Cerebellar nuclear complex (tissue), 1 donor: Measurements from ENCODE around the gene RABEPK.
"Not testable (repeated sequence)": the region's sequence is repeated elsewhere in the genome, so short reads cannot be mapped to it uniquely, and the experiment has no call there.

Experiments
- DNase-seq, 2 experiments: peaks; one replicate each; lab custom pipeline; 2025; lab: John Stamatoyannopoulos, UW

RABEPK gene

GRCh38 chr9:125195591-125195990 lies 4.8 kb upstream of the RABEPK start:
- DNase-seq = not testable (repeated sequence)

GRCh38 chr9:125202846-125203618 lies 2.7 kb downstream of the RABEPK start:
- no peak for DNase-seq

DNA sequence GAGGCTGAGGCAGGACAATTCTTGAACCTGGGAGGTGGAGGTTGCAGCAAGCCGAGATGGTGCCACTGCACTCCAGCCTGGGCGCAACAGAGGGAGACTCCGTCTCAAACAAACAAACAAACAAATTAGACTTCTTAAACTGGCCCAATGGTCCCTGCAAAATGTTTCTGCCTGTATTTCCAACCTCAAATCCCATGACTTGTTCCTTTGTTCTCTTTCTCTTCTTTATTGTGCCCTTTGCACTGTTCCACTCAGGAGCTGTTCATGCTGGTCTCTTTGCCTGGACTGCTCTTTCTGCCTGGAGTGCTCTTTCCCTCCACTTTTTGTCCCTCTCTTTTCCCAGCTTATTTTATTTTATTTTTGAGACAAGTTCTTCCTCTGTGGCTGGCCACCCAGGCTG lies 4.1 kb downstream of the RABEPK start:
- no peak for DNase-seq

- DNase-seq = no peak
Measured at GRCh38 chr9:125214186-125214585, 13.8 kb downstream of the RABEPK start.

DNA sequence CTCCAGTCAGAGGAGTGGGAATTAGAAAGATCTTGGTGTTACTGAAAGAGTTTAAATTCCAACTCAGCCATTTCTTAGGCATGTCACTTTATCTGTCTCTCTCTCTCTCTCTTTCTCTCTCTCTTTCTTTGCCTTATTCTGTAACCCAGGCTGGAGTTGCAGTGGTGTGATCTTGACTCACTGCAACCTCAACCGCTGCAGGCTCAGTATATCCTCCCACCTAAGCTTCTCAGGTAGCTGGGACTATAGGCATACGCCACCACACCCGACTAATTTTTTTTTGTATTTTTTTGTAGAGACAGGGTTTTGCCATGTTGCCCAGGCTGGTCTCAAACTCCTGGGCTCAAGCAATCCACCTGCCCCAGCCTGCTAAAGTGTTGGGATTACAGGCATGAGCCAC lies 18.3 kb downstream of the RABEPK start:
- DNase-seq = no peak

DNA sequence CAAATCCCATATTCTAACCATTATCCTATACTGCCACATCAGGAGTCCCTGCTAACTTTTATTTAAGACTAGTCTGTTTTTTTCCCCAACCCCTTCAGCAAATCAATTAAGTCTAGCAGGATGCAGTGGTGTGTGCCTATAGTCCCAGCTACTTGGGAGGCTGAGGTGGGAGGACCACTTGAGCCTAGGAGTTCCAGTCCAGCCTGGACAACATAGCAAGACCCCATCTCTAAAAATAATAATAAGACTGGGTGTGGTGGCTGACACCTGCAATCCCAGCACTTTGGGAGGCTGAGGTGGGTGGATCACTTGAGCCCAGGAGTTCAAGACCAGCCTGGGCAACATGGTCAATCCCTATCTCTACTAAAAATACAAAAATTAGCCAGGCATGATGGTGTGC lies 24.5 kb downstream of the RABEPK start:
- not testable (repeated sequence) for DNase-seq

DNA sequence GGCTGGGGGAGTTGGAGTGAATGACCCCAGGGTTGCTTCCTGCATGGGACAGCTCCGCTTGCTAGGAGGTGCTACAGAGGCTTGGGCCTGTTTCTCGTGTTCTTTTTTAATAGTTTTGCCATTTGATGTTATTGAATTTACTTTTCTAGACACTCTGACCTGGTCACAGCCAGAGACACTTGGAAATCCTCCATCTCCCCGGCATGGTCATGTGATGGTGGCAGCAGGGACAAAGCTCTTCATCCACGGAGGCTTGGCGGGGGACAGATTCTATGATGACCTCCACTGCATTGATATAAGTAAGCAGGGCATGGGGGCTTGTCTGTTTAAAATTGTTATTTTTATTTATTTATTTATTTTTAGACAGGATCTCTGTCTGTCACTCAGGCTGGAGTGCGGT lies 27.4 kb downstream of the RABEPK start:
- DNase-seq = no peak

- DNase-seq = no peak
Measured at GRCh38 chr9:125233678-125234077, 33.3 kb downstream of the RABEPK start.

DNA sequence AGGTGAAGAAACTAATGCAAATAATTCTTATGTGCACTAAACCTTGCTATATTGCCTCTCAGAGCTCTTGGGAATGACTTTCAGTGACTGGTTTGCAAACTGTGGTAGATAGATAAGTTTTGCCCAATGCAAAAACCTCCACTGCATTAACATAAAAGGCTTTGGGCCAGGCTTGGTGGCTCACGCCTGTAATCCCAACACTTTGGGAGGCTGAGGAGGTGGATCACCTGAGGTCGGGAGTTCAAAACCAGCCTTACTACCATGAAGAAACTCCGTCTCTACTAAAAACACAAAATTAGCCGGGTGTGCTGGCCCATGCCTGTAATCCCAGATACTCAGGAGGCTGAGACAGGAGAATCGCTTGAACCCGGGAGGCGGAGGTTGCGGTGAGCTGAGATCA lies 33.8 kb downstream of the RABEPK start:
- not testable (repeated sequence) for DNase-seq

- no peak for DNase-seq
Measured at GRCh38 chr9:125235804-125236519, 35.6 kb downstream of the RABEPK start.

- not testable (repeated sequence) for DNase-seq
Measured at GRCh38 chr9:125236520-125237159, 36.3 kb downstream of the RABEPK start.

- DNase-seq = no peak
Measured at GRCh38 chr9:125238127-125238914, 38.0 kb downstream of the RABEPK start.

DNA sequence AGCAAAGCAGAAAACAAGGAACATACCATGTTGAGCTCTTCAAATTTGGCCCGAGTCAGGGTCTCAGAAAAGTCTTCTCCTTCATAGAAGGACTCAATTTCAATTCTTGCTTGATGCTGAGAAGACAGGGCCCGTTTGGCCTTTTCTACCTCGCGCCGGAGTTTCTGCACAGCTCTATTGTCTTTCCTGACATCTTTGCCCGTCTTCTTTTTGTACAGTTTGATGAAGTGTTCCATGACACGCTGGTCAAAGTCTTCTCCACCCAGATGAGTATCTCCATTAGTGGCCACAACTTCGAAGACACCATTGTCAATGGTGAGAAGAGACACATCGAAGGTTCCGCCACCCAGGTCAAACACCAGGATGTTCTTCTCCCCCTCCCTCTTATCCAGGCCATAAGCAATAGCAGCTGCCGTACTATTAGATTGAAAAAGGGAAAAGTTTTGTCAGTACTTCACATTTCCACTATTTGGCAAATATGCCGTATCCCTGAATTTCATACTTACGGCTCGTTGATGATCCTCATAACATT lies 38.6 kb downstream of the RABEPK start:
- DNase-seq = no peak

DNA sequence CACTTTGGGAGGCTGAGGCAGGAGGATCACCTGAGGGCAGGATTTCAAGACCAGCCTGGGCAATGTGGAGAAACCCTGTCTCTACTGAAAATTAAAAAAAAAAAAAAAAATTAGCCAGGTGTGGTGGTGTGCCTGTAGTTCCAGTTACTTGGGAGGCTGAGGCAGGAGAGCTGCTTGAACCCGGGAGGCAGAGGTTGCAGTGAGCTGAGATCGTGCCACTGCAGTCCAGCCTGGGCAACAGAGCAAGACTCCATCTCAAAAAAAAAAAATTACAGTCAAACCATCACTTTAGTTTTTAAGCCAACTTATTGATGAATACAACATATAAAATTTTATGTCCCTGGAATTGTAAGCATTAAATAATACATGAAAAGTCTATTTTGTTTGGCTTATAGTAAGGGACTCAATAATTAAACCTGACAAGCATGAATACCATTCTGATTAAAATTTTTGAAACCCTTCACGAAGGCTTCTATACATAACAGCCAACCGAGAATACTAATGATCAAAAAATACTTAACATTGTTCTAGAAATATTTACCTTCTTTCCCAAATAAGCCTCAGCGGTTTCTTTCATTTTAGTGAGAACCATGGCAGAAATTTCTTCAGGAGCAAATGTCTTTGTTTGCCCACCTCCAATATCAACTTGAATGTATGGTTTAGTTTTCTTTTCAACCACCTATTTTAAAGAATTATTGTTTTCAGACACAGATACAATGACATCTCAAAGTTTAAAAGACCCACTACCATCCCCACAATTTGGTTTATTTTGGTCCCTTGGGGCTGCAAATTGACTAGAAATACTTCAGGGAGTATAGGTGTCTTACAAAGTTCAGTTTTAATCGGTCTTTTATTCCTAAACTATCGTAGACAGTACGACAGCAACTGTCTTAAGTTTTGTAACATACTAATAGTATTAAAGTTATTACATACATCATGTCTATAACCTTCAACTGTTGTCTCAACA lies 39.6 kb downstream of the RABEPK start:
- DNase-seq = no peak

DNA sequence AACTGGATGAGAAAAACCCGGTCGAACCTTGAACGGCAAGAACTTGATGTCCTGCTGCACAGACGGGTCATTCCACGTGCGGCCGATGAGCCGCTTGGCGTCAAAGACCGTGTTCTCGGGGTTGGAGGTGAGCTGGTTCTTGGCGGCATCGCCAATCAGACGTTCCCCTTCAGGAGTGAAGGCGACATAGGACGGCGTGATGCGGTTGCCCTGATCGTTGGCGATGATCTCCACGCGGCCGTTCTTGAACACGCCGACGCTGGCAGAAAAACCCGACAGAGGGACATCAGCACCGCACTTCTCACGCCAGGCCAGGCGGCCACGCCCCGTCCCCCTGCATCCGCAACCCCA lies 40.3 kb downstream of the RABEPK start:
- no peak for DNase-seq

- DNase-seq = peak; percentile 90 to 100
Measured at GRCh38 chr9:125241000-125241862, 40.9 kb downstream of the RABEPK start, which contains the start of gene HSPA5. Gene HSPA5, minus strand, starts transcription at chr9:125241343. Its CDS starts 217 bp downstream, at chr9:125241126.

DNA sequence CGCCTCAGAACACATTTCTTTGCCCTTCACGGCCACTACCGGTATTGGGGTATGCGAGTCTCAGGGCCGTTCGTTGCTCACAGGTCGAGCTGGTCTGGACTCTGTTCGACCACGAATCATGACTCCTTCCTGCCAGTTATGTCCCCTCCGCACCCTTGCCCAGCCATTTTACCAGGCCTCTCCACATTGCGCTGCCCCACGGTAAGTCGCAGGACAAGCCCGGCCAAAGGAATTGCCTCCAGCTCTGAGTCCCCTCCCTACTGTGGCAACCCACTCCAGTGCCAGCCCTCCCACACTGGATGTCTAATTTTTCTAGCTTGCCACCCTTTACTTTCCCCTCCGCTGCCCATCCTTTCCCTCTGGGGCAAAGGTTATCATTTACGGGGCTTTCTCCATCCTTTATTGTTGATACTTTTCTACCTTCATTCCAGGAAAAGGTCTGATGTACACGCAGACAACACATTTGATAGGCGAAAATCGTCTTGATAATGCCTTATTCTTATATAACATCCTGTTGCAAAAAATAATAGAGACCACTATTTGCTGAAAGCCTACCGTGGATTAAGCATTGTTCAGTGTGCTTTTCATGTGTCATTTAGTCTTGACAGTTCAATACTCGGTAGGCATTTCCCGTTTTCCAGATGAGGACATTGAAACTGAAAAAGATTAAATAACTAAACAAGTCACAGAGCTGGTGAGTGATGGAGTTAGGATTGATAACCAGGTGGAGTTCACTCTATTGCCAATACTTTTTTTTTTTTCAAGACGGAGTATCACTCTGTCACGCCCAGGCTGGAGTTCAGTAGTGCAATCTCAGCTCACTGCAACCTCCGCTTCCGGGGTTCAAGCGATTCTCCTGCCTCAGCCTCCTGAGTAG lies 41.8 kb downstream of the RABEPK start:
- no peak for DNase-seq

DNA sequence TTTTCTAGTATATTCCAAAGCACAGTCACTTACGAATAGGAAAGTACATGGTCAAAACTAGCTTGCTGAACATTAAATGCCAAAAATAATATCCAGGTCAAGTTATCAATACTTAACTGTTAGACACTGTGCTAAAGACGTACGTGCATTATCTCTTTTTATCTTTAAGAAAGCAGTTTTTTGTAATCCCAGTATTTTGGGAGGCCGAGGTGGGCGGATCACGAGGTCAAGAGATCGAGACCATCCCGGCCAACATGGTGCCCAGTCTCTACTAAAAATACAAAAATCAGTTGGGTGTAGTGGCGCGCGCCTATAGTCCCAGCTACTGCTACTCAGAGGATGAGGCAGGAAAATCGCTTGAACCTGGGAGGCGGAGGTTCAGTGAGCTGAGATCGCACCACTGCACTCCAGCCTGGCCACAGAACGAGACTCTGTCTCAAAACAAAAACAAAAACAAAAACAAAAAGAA lies 43.5 kb downstream of the RABEPK start:
- DNase-seq = no peak

- DNase-seq = no peak
Measured at GRCh38 chr9:125246261-125246667, 45.9 kb downstream of the RABEPK start.
